ENCODE results near the gene BCL2A1. TPM values are rescaled to one million over a fixed set of nuclear protein-coding genes. Genes with fewer than 3 reads are reported as not detected.

BCL2A1 gene
- total RNA-seq, 1 donor from 2014 or later, result not detected

GRCh38 chr15:79987569-79987955, 16.6 kb upstream of the BCL2A1 start:
- Histone ChIP-seq H3K27me3 (no peaks in the 10 kb centered on the region), H3K27ac (no peak overlapping the region), H3K4me1 (no peaks in the 10 kb centered on the region), H3K9me3 (no peaks in the 10 kb centered on the region), H3K4me3 (no peak overlapping the region), H3K36me3 (no peaks in the 10 kb centered on the region)
- no peak for DNase-seq (ENCODE audit: low spot score in 2 of 2)
- TF ChIP-seq CTCF (IDR thresholded peaks at IDR 0.05), result no peak
- intact Hi-C loops (cut with DNase I), result no loop called here

DNA sequence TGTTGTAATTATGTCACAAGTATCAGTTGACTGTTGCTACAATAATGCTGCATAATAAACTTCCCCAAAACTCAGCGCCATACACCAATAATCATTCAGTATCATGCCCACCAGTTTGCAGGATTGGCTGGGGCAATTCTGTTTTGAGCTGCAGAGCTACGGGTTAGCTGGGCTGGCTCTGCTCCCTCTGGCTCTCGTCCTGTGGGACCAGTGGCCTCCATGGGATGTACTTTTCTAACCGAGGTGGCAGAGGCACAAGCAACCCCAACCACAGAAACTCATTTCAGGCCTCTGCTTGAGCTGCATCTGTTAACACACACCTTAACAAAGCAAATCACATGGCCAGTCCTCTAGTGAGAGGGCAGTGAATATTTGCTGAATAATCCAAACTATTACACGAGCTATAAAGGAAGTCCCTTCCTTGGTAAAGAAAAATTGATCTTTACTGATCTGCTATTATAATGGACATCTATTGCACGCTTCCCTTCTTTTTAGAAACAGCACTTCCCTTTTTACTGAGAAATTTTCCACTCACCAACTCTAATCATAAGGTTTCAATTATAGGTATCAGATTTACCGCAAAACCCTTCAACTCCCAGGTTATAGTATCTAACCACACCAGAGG, 10.9 kb upstream of the BCL2A1 start:
- Histone ChIP-seq H3K36me3 (no peaks in the 10 kb centered on the region), H3K9me3 (no peaks in the 10 kb centered on the region), H3K27me3 (no peaks in the 10 kb centered on the region), H3K4me1 (no peaks in the 10 kb centered on the region), H3K27ac (no peak overlapping the region), H3K4me3 (no peak overlapping the region)
- no peak for DNase-seq (ENCODE audit: low spot score in 2 of 2)
- no peak for TF ChIP-seq CTCF (IDR thresholded peaks at IDR 0.05)
- intact Hi-C loops (cut with DNase I), result no loop called here

- Histone ChIP-seq H3K9me3 (no peaks in the 10 kb centered on the region), H3K36me3 (no peaks in the 10 kb centered on the region), H3K4me1 (no peaks in the 10 kb centered on the region), H3K27me3 (no peaks in the 10 kb centered on the region), H3K27ac (peak overlapping the region in 1 of 2 donors; percentile 48), H3K4me3 (no peak overlapping the region)
- intact Hi-C loops (cut with DNase I), result no loop called here
- no peak for TF ChIP-seq CTCF (IDR thresholded peaks at IDR 0.05)
- no peak for DNase-seq (ENCODE audit: low spot score in 2 of 2)
Measured at GRCh38 chr15:79978655-79979514, 7.9 kb upstream of the BCL2A1 start.

DNA sequence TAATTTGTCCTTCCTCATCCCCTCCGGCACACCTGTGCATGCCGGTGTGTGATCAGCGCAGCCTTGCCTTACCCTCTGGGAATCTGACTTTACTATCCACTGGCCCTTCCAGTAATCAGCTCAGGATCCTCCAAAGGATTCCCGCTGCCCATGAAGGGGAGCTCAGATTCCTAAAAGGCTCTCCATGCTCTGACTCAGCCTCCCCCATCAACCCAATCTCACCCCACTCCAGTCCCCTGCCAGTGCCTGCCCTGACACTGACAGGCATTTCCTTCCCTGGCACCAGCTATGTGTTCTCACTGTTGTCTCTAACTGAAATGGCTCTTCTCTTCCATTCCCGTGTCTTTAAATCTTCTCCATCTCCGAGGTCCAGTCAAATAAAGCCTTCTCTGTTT, 7.3 kb upstream of the BCL2A1 start:
- H3K4me3 ChIP-seq, result no peak overlapping the region
- no peak for TF ChIP-seq CTCF (IDR thresholded peaks at IDR 0.05)
- DNase-seq (ENCODE audit: low spot score in 2 of 2), result no peak
- intact Hi-C loops (cut with DNase I), result no loop called here
- H3K4me1 ChIP-seq, result no peaks in the 10 kb centered on the region
- H3K9me3 ChIP-seq, result no peaks in the 10 kb centered on the region
- H3K27ac ChIP-seq, result peak overlapping the region in 1 of 2 donors; percentile 48
- H3K27me3 ChIP-seq, result no peaks in the 10 kb centered on the region
- H3K36me3 ChIP-seq, result no peaks in the 10 kb centered on the region

DNA sequence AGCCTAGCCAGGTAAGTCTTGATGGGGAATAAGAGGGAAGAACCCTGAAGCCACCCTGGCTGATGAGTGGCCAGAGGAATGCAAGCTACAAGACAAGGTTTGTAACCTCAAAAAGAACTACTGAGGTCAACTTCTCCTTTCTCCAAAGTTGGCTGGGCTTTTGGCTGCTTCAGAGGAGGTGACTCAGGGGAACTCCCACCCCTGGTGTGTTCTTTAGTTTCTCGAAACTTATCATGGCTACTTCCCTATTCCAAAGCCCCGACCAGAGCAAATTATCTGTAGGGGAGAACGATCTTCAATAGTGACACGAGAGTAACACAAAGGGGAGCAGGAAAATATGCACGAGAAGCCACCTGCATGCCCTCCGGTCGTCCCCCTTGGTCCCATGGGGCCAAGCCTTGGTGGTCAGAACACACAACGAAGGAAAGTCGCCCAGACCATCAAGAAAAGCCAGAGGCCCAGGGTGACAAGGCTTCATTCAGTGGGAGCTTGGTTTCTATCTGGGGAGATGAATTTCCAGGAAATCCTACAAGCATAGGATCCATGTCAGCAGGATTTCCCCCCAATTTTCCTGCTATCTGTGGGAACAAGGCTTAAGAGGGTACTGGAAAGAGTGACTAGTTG, 6.5 kb upstream of the BCL2A1 start:
- Histone ChIP-seq H3K27me3 (no peaks in the 10 kb centered on the region), H3K27ac (no peak overlapping the region), H3K4me3 (no peak overlapping the region), H3K4me1 (no peaks in the 10 kb centered on the region), H3K36me3 (no peaks in the 10 kb centered on the region), H3K9me3 (no peaks in the 10 kb centered on the region)
- intact Hi-C loops (cut with DNase I), result no loop called here
- no peak for TF ChIP-seq CTCF (IDR thresholded peaks at IDR 0.05)
- no peak for DNase-seq (ENCODE audit: low spot score in 2 of 2)
